ENCODE results near the gene SIM1. TPM values are rescaled to one million over a fixed set of nuclear protein-coding genes. Genes with fewer than 3 reads are reported as not detected.

SIM1 gene
- total RNA-seq, 2 donors from 2014 or later: not detected

DNA sequence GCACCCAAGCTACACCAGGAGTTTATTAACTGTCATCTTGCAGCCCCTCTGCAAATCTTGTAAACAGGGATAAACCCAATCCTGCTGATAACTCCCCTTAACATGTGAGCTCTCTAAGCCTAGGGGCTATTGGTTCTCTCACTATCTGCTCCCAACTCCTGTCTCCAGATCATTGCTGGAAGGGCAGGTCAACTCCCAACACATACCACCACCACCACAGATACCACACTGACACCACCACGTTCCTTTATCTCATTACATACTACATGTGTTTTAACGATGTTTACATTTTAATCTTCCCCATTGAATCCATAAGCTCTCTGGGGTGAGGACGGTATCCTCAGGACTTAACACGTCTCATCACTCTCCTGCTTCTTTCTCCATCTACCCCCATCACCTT lies 51.8 kb downstream of the SIM1 start:
- no peak overlapping the region for H3K27ac ChIP-seq

DNA sequence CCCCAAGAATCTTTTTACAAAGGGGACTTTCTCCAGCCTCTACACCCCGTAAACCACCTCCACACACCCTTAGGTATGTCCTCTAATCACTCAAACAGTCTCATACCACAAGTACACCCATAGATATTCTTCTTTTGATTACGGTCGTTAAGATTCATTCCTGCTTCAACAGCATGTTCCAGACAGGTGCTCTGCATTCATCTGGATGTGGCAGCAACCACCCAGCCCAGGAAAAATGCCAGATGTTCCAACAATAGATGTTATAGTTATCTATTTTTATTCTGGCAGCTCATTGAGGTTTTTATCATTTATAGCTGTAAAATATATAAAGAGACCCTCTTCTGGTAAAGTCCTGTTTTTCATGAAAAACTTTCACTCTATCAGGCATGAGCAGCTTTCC lies 60.7 kb downstream of the SIM1 start:
- Histone ChIP-seq H3K9me3 (no peaks in the 10 kb centered on the region), H3K4me3 (no peak overlapping the region), H3K27me3 (no peaks in the 10 kb centered on the region), H3K36me3 (no peaks in the 10 kb centered on the region), H3K27ac (no peak overlapping the region), H3K4me1 (no peaks in the 10 kb centered on the region)
- no peak for DNase-seq (ENCODE audit: low spot score)
- TF ChIP-seq, protein P1, sequence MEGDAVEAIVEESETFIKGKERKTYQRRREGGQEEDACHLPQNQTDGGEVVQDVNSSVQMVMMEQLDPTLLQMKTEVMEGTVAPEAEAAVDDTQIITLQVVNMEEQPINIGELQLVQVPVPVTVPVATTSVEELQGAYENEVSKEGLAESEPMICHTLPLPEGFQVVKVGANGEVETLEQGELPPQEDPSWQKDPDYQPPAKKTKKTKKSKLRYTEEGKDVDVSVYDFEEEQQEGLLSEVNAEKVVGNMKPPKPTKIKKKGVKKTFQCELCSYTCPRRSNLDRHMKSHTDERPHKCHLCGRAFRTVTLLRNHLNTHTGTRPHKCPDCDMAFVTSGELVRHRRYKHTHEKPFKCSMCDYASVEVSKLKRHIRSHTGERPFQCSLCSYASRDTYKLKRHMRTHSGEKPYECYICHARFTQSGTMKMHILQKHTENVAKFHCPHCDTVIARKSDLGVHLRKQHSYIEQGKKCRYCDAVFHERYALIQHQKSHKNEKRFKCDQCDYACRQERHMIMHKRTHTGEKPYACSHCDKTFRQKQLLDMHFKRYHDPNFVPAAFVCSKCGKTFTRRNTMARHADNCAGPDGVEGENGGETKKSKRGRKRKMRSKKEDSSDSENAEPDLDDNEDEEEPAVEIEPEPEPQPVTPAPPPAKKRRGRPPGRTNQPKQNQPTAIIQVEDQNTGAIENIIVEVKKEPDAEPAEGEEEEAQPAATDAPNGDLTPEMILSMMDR (IDR thresholded peaks at IDR 0.05): no peak

More for the DNA sequence above, 51.8 kb downstream of the SIM1 start:
- Histone ChIP-seq H3K36me3 (no peaks in the 10 kb centered on the region), H3K27me3 (no peaks in the 10 kb centered on the region), H3K9me3 (no peaks in the 10 kb centered on the region), H3K4me1 (no peaks in the 10 kb centered on the region), H3K4me3 (no peak overlapping the region)
- no peak for DNase-seq (ENCODE audit: low spot score)
- TF ChIP-seq, protein P1 (IDR thresholded peaks at IDR 0.05): no peak

DNA sequence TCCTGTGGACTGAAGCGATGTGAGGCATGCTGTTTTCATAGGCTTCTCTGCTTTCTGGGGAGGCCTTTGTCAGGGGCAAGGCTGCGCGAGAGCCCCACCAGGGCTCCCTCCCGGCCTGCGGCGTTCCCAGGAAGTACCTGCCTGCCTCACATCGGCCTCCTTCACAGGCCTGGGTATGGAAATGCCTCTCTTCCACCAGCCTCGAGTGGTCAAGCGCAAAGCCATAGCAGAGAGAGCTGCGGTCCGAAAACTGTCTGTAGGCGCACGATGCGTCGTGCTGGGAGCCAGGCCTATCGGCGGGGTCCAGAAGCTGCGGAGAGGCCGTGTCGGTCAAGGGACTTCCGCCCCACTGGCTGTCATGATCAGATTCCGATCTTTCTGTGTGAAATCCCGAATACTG lies 71.2 kb downstream of the SIM1 start:
- no peaks in the 10 kb centered on the region for H3K4me1 ChIP-seq
- no peak overlapping the region for H3K27ac ChIP-seq
- H3K9me3 ChIP-seq: no peaks in the 10 kb centered on the region
- no peak overlapping the region for H3K4me3 ChIP-seq
- H3K36me3 ChIP-seq: no peaks in the 10 kb centered on the region
- no peaks in the 10 kb centered on the region for H3K27me3 ChIP-seq
- no peak for DNase-seq (ENCODE audit: low spot score)
- TF ChIP-seq, protein P1 (IDR thresholded peaks at IDR 0.05): no peak

DNA sequence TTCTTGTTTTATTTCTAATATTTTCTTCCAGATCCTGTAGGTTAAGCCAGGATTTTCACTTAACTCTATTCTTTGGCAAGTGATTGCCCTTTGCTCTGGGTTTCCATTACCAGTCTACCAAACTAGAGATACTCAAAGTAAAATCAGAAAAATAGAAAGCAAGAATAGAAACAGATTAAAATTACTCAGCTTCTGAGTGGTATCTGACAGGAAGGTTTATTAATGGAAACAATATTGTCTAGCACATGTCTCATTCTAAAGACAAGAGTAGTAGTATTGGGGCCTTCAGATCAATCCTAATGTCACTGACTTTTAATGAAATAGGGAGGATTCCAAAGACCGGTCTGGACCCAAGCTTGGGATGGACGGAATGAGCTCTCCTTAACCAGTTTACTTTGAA lies 72.3 kb downstream of the SIM1 start:
- no peak for DNase-seq (ENCODE audit: low spot score)
- Histone ChIP-seq H3K4me3 (no peak overlapping the region), H3K27me3 (no peaks in the 10 kb centered on the region), H3K36me3 (no peaks in the 10 kb centered on the region), H3K27ac (no peak overlapping the region), H3K4me1 (no peaks in the 10 kb centered on the region), H3K9me3 (no peaks in the 10 kb centered on the region)
- TF ChIP-seq, protein P1 (IDR thresholded peaks at IDR 0.05): no peak

DNA sequence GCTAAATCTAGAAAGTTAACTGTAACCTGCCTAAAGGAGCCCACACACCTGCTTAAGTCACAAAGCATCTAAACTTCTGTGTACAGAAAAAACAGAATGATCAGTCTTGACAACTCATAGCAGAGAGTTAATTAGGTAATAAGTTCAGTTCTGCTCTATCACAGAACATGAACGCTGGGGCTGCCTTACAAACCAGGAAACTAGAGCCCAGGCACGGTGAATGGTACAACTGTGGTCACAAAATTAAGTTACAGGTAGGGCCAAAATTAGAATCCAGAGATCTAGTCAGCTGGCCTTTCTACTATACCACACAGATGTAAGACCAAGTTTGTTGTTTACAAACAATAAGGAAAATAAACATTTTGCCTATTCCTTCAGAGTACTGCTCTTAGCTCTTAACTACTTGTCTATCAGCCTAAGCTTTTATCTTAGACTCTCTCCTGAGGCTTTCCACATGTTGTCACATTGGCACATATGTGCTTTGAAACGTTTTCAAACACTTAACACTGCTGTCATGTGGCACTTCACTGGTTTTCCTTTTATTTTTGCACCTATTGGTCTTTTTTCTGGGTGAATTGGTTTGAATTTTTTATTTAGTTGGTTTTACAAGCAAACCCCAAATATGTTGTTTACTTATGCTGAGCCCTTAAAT lies 75.7 kb downstream of the SIM1 start:
- no peaks in the 10 kb centered on the region for H3K4me1 ChIP-seq
- no peaks in the 10 kb centered on the region for H3K27me3 ChIP-seq
- no peak for DNase-seq (ENCODE audit: low spot score)
- H3K27ac ChIP-seq: no peak overlapping the region
- no peaks in the 10 kb centered on the region for H3K9me3 ChIP-seq
- TF ChIP-seq, protein P1 (IDR thresholded peaks at IDR 0.05): no peak
- H3K36me3 ChIP-seq: no peaks in the 10 kb centered on the region
- no peak overlapping the region for H3K4me3 ChIP-seq

DNA sequence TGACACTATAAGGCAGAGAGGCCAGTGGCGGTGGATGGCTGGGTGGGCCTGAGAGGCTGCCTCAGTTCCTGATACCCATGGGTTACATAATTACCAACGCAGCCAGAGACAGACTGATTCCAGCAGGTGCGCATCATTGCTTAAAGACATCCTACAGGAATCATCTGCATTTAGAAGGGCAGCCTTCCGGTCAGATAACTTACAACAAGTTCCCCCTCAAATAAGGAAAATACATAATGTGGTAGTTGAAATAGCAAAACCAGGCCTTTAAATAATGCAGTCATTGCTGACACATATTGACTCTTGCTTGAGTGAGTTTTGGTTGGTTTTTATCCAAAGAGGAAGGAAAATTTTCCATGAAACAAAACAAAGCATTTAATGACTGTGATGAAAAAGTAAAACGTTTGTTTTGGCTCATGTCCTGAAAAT lies 81.9 kb downstream of the SIM1 start:
- Histone ChIP-seq H3K9me3 (no peaks in the 10 kb centered on the region), H3K4me3 (no peak overlapping the region), H3K36me3 (no peaks in the 10 kb centered on the region), H3K27me3 (no peaks in the 10 kb centered on the region), H3K4me1 (no peaks in the 10 kb centered on the region), H3K27ac (no peak overlapping the region)
- TF ChIP-seq, protein P1 (IDR thresholded peaks at IDR 0.05): no peak
- DNase-seq (ENCODE audit: low spot score): no peak
